Osteocyte (in vitro differentiated cells): ENCODE data around the gene ZSCAN10. TPM values are rescaled to one million over a fixed set of nuclear protein-coding genes. Genes with fewer than 3 reads are reported as not detected.

Source experiments
- DNase-seq: peaks from one replicate; pipeline ENCODE4 v3.0.0; 2021; ENCODE audit warnings: mixed read lengths; ENCODE audit not compliant: unreplicated experiment; ENCODE audit errors: extremely low spot score
- H3K27ac Mint-ChIP-seq: one replicate; pipeline ENCODE4 v1.8.0; 2021; ENCODE audit warnings: mild to moderate bottlenecking, mixed read lengths; ENCODE audit not compliant: unreplicated experiment
- H3K27me3 Mint-ChIP-seq: one replicate; pipeline ENCODE4 v1.8.0; 2021; ENCODE audit warnings: mixed read lengths; ENCODE audit not compliant: unreplicated experiment
- H3K36me3 Mint-ChIP-seq: one replicate; pipeline ENCODE4 v1.8.0; 2021; ENCODE audit warnings: mixed read lengths; ENCODE audit not compliant: unreplicated experiment
- H3K4me1 Mint-ChIP-seq: one replicate; pipeline ENCODE4 v1.8.0; 2021; ENCODE audit warnings: mixed read lengths; ENCODE audit not compliant: unreplicated experiment
- H3K4me3 Mint-ChIP-seq: one replicate; pipeline ENCODE4 v1.8.0; 2021; ENCODE audit warnings: mild to moderate bottlenecking, moderate library complexity, mixed read lengths; ENCODE audit not compliant: unreplicated experiment
- H3K9me3 Mint-ChIP-seq: one replicate; pipeline ENCODE4 v1.8.0; 2021; ENCODE audit warnings: mixed read lengths; ENCODE audit not compliant: unreplicated experiment
- total RNA-seq: library from RNA; stranded (reverse); gene quantifications from 2 replicates; pipeline ENCODE4 v1.2.1, GENCODE V29; 2021
- TF ChIP-seq, protein P1 (sequence below): fragments of 200-600 bp; sonication (generic); IDR thresholded peaks from 2 replicates; pipeline ENCODE4 v1.5.0; 2021; ENCODE audit warnings: antibody characterized with exemption, mild to moderate bottlenecking, moderate library complexity

ZSCAN10 gene
- total RNA-seq, 1 donor from 2014 or later: not detected

DNA sequence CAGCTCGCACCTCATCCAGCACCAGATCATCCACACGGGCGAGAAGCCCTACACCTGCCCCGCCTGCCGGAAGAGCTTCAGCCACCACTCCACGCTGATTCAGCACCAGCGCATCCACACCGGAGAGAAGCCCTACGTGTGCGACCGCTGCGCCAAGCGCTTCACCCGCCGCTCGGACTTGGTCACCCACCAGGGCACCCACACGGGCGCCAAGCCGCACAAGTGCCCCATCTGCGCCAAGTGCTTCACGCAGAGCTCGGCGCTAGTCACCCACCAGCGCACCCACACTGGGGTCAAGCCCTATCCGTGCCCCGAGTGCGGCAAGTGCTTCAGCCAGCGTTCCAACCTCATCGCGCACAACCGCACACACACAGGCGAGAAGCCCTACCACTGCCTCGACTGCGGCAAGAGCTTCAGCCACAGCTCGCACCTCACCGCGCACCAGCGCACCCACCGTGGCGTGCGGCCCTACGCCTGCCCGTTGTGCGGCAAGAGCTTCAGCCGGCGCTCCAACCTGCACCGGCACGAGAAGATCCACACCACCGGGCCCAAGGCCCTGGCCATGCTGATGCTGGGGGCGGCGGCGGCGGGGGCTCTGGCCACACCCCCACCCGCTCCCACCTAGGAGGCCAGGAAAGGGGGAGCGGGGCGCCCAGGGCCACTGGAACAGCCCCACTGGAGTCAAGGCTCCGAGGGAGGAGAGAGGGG is 20.8 kb upstream of the ZSCAN10 start:
- Mint-ChIP-seq H3K27me3 (no peaks in the 10 kb centered on the region), H3K27ac (no peak overlapping the region), H3K9me3 (no peaks in the 10 kb centered on the region), H3K36me3 (peaks cover 6% of the 10 kb centered on the region), H3K4me1 (peaks cover 9% of the 10 kb centered on the region), H3K4me3 (no peak overlapping the region)
- no peak for DNase-seq
- TF ChIP-seq, protein P1, sequence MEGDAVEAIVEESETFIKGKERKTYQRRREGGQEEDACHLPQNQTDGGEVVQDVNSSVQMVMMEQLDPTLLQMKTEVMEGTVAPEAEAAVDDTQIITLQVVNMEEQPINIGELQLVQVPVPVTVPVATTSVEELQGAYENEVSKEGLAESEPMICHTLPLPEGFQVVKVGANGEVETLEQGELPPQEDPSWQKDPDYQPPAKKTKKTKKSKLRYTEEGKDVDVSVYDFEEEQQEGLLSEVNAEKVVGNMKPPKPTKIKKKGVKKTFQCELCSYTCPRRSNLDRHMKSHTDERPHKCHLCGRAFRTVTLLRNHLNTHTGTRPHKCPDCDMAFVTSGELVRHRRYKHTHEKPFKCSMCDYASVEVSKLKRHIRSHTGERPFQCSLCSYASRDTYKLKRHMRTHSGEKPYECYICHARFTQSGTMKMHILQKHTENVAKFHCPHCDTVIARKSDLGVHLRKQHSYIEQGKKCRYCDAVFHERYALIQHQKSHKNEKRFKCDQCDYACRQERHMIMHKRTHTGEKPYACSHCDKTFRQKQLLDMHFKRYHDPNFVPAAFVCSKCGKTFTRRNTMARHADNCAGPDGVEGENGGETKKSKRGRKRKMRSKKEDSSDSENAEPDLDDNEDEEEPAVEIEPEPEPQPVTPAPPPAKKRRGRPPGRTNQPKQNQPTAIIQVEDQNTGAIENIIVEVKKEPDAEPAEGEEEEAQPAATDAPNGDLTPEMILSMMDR: no peak

DNA sequence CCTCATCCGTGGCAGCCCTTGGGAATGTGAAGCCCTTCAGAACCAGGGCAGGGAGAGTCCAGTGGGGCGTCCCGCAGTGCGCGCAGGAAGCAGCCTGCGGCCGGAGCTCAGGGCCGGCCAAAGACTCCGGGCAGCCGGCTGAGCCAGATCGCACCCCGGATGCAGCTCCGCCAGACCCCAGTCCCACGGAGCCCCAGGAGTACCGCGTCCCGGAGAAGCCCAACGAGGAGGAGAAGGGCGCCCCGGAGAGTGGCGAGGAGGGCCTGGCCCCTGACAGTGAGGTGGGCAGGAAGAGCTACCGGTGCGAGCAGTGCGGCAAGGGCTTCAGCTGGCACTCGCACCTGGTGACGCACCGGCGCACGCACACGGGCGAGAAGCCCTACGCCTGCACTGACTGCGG is 20.2 kb upstream of the ZSCAN10 start:
- Mint-ChIP-seq H3K4me1 (peaks cover 9% of the 10 kb centered on the region), H3K4me3 (no peak overlapping the region), H3K36me3 (peaks cover 6% of the 10 kb centered on the region), H3K27me3 (no peaks in the 10 kb centered on the region), H3K27ac (no peak overlapping the region), H3K9me3 (no peaks in the 10 kb centered on the region)
- DNase-seq: no peak
- TF ChIP-seq, protein P1: no peak

DNA sequence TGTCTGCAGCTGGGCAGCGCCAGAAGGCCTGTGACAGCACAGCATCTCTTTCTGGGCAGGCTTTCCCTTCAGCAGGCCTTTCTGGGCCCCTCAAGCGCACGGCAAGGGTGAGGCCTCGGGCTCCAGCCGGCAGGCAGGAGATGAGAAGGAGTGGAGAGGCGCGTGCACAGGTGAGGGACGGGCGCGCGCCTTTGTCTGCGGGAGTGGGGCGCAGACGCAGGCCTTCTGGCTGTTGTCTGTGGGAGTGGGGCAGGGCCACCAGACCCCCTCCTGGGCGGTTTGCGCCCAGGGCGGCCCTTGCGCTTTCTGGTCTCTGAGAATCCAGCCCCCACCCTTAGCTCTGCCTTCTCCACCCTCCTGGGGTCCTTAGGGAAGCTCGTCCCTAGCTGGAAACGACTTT is 19.8 kb upstream of the ZSCAN10 start:
- TF ChIP-seq, protein P1: no peak
- no peaks in the 10 kb centered on the region for H3K27me3 Mint-ChIP-seq
- H3K27ac Mint-ChIP-seq: no peak overlapping the region
- DNase-seq: no peak
- no peak overlapping the region for H3K4me3 Mint-ChIP-seq
- peaks cover 13% of the 10 kb centered on the region for H3K4me1 Mint-ChIP-seq
- H3K36me3 Mint-ChIP-seq: peaks cover 6% of the 10 kb centered on the region
- H3K9me3 Mint-ChIP-seq: no peaks in the 10 kb centered on the region

DNA sequence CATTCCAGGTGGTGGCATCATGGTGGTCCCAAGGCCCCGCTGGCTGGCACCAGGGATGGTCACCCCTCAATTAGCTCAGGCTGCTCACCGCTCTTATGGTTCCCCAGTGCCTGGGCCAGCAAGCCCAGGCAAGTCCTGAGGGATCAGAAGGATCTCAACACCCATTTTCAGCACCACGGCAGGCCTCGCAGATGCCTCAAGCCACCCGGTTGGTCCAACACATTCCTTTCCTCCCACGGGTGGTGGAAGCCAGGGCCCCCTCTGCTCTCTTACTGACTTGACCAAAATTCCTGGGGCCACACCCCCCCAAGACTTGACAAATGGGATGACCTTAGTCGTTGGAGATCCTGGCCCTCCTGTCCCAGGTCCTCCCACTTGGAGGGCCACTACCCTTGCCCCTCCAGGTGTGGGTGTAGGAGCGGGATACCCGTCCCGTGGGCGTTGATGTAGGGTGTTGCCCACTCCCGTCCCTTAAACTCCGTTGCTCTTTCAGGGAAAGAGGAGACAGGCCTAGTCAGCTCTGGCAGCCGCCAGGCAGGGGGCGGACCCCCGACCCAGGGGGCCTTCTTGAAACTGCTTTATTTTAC is 19.2 kb upstream of the ZSCAN10 start:
- no peaks in the 10 kb centered on the region for H3K9me3 Mint-ChIP-seq
- H3K36me3 Mint-ChIP-seq: peaks cover 6% of the 10 kb centered on the region
- no peak overlapping the region for H3K4me3 Mint-ChIP-seq
- no peak for DNase-seq
- H3K27me3 Mint-ChIP-seq: no peaks in the 10 kb centered on the region
- H3K27ac Mint-ChIP-seq: no peak overlapping the region
- peaks cover 13% of the 10 kb centered on the region for H3K4me1 Mint-ChIP-seq
- TF ChIP-seq, protein P1: no peak

DNA sequence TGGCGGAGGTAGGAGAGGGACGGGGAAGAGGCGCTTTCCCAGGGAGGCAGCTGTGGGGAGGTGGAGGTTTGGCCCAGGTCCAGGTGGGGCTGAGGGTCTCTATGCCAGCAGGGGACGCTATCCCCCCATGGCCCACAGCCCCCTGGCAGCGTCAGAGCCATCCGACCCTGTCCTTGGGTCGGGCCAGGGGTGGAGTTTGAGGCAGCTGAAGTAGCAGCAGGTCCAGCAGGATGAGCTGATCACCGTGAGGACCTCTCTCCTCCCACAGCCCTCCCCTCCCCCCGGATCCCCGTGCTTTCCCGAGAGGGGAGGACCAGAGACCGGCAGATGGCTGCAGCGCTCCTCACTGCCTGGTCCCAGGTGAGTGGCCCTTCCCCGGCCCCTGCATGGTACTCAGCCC is 16.5 kb upstream of the ZSCAN10 start:
- Mint-ChIP-seq H3K9me3 (no peaks in the 10 kb centered on the region), H3K36me3 (peaks cover 6% of the 10 kb centered on the region), H3K4me3 (no peak overlapping the region), H3K27me3 (no peaks in the 10 kb centered on the region), H3K4me1 (peaks cover 23% of the 10 kb centered on the region), H3K27ac (no peak overlapping the region)
- TF ChIP-seq, protein P1: no peak
- DNase-seq: no peak
